H1 (cell line): ENCODE results near the gene RGS9. TPM values are rescaled to one million over a fixed set of nuclear protein-coding genes. Genes with fewer than 3 reads are reported as not detected.

Experiments
- CBX8 ChIP-seq: fragments of 300-800, 300-1000 bp; sonication (generic); IDR thresholded peaks from 2 replicates; pipeline ENCODE4 v1.7.1; 2016; ENCODE audit warnings: low read depth, low read length, borderline replicate concordance
- E2F6 ChIP-seq: IDR thresholded peaks from 2 replicates; pipeline ENCODE4 v1.6.1; 2012; ENCODE audit warnings: inconsistent platforms
- EP300 ChIP-seq, 2 experiments: IDR thresholded peaks; 1 replicate in 1 of 2; 2 replicates in 1 of 2; pipeline ENCODE4 v1.6.1; 2011 to 2012; ENCODE audit warnings: low read depth in 2 of 2, low read length in 2 of 2, mild to moderate bottlenecking in 2 of 2, borderline replicate concordance in 1 of 2, inconsistent platforms in 1 of 2, moderate library complexity in 1 of 2
- KDM5A ChIP-seq: fragments of 200-600 bp; IDR thresholded peaks from 2 replicates; pipeline ENCODE4 v1.7.1; 2012; ENCODE audit warnings: mild to moderate bottlenecking, low read length, inconsistent platforms, mixed read lengths
- NRF1 ChIP-seq: IDR thresholded peaks from 2 replicates; pipeline ENCODE4 v1.6.1; 2011; ENCODE audit warnings: mild to moderate bottlenecking, low read depth, low read length, improper control_type of control experiment
- polyA plus RNA-seq, 7 experiments: library from polyadenylated mRNA; depleted of rRNA in 3 of 7; stranded (reverse) in 5 of 7; unstranded in 2 of 7; fragments of >200 nt in 5 of 7; fragments of 200-250 nt in 2 of 7; gene quantifications; 1 replicate in 5 of 7; 2 replicates in 1 of 7; 4 replicates in 1 of 7; pipeline versions ENCODE4 v1.2.1 to v1.2.3, GENCODE V29; 2011 to 2013; ENCODE audit warnings: missing spikeins in 2 of 7, mixed read lengths in 2 of 7
- total RNA-seq: library from RNA; stranded (reverse); fragmentation: NEBNext Ultra II Directional; extraction: Animal tissue kit (Norgen Biotek cat#: 25700); gene quantifications from 2 replicates; pipeline ENCODE4 v1.2.1, GENCODE V29; 2021

The RGS9 gene
- total and polyA plus RNA-seq, 2 of the 8 experiments (the other 6 are each of a cell fraction or from before 2014, with no cell fraction given), result 8.9 to 20.5 TPM

GRCh38 chr17:65155622-65156021, 18.5 kb downstream of the RGS9 start (continued):
- TF ChIP-seq E2F6 (no peak), CBX8 (no peak), KDM5A (no peak), NRF1 (no peak), EP300 (IDR thresholded peaks at IDR 0.05; ENCODE audit: borderline replicate concordance in 1 of 2, low read depth in 2 of 2, low read length in 2 of 2) (no peak)
